Fibroblast of skin of abdomen (primary cell): ENCODE data around the gene UBL4A. TPM values are rescaled to one million over a fixed set of nuclear protein-coding genes. Genes with fewer than 3 reads are reported as not detected.
A peak's percentile ranks its signal among the peaks of the same experiment; 100 is the strongest.

Experiments
- DNase-seq: peaks from one replicate; pipeline ENCODE4 v3.0.0-alpha.2; 2013
- polyA plus RNA-seq, 2 experiments: library from polyadenylated mRNA; unstranded; fragments of 120-200 nt; gene quantifications; one replicate each; pipeline ENCODE4 v1.2.1, GENCODE V29; 2013; ENCODE audit not compliant: insufficient read length in 2 of 2

UBL4A gene
- polyA plus RNA-seq (2013, experiment 1 of 2; ENCODE audit: insufficient read length) = 29.6 TPM
- 31.0 TPM for polyA plus RNA-seq (2013, experiment 2 of 2; ENCODE audit: insufficient read length)

- DNase-seq = peak; percentile 47
Observed at GRCh38 chrX:154486396-154487207, at the start of gene UBL4A. Gene UBL4A, minus strand, starts transcription at chrX:154486615. Its CDS starts 31 bp downstream, at chrX:154486584.

- DNase-seq = no peak
Observed at GRCh38 chrX:154535892-154536291, 49.5 kb upstream of the UBL4A start.

- peak; percentile 78 for DNase-seq
Observed at GRCh38 chrX:154534526-154535322, 48.3 kb upstream of the UBL4A start.

GRCh38 chrX:154532690-154533089 is 46.3 kb upstream of the UBL4A start:
- no peak for DNase-seq

- peak; percentile 24 for DNase-seq
Observed at GRCh38 chrX:154531626-154532025, 45.2 kb upstream of the UBL4A start.

- no peak for DNase-seq
Observed at GRCh38 chrX:154530286-154530685, 43.9 kb upstream of the UBL4A start.

- no peak for DNase-seq
Observed at GRCh38 chrX:154529206-154529612, 42.8 kb upstream of the UBL4A start.

GRCh38 chrX:154526901-154527675 is 40.7 kb upstream of the UBL4A start:
- DNase-seq = peak; percentile 71

GRCh38 chrX:154525606-154526490 is 39.4 kb upstream of the UBL4A start:
- no peak for DNase-seq

- DNase-seq = no peak
Observed at GRCh38 chrX:154519389-154519788, 33.0 kb upstream of the UBL4A start.

GRCh38 chrX:154517101-154517781 is 30.8 kb upstream of the UBL4A start:
- DNase-seq = no peak

GRCh38 chrX:154516656-154517100 is 30.3 kb upstream of the UBL4A start:
- DNase-seq = peak; percentile 35

GRCh38 chrX:154515966-154516655 is 29.7 kb upstream of the UBL4A start, which contains the start of gene FAM3A:
Gene FAM3A, minus strand, starts transcription at chrX:154516232. Its CDS starts 460 bp downstream, at chrX:154515772.
- DNase-seq = peak; percentile 89

- no peak for DNase-seq
Observed at GRCh38 chrX:154515090-154515965, 28.9 kb upstream of the UBL4A start.

- no peak for DNase-seq
Observed at GRCh38 chrX:154513716-154514115, 27.3 kb upstream of the UBL4A start.

- no peak for DNase-seq
Observed at GRCh38 chrX:154512879-154513553, 26.6 kb upstream of the UBL4A start.

GRCh38 chrX:154511761-154512160 is 25.3 kb upstream of the UBL4A start:
- DNase-seq = no peak

- DNase-seq = no peak
Observed at GRCh38 chrX:154509455-154509854, 23.0 kb upstream of the UBL4A start.

- DNase-seq = no peak
Observed at GRCh38 chrX:154508384-154508745, 21.9 kb upstream of the UBL4A start.
